Hepatocyte (in vitro differentiated cells): ENCODE data around the gene MICAL3. TPM values are rescaled to one million over a fixed set of nuclear protein-coding genes. Genes with fewer than 3 reads are reported as not detected.

Experiments used
- DNase-seq: peaks from one replicate; pipeline ENCODE4 v3.0.0-alpha.2; 2016; ENCODE audit warnings: low spot score
- H2AFZ ChIP-seq: fragments of 200-600 bp; sonication (generic); 2 replicates; pipeline ENCODE4 v1.6.0; 2016; ENCODE audit warnings: antibody characterized with exemption, mild to moderate bottlenecking
- H3K27ac ChIP-seq: fragments of 200-600 bp; sonication (generic); 2 replicates; pipeline ENCODE4 v1.5.1; 2016; ENCODE audit warnings: mild to moderate bottlenecking
- H3K27me3 ChIP-seq: fragments of 200-600 bp; sonication (generic); 2 replicates; pipeline ENCODE4 v1.6.1; 2016
- H3K36me3 ChIP-seq: fragments of 200-600 bp; sonication (generic); replicated peaks from 2 replicates; pipeline ENCODE4 v1.5.1; 2016; ENCODE audit warnings: low read depth; ENCODE audit not compliant: insufficient read depth
- H3K4me1 ChIP-seq: fragments of 200-600 bp; sonication (generic); 2 replicates; pipeline ENCODE4 v1.5.1; 2016; ENCODE audit warnings: mild to moderate bottlenecking, moderate library complexity; ENCODE audit not compliant: insufficient read depth
- H3K4me2 ChIP-seq: fragments of 200-600 bp; sonication (generic); 2 replicates; pipeline ENCODE4 v1.6.0; 2016
- H3K4me3 ChIP-seq: fragments of 200-600 bp; sonication (generic); 2 replicates; pipeline ENCODE4 v1.5.1; 2016; ENCODE audit warnings: mild to moderate bottlenecking
- H3K79me2 ChIP-seq: fragments of 200-600 bp; sonication (generic); 2 replicates; pipeline ENCODE4 v1.6.0; 2017; ENCODE audit warnings: mild to moderate bottlenecking
- H3K9me2 ChIP-seq: fragments of 200-600 bp; sonication (generic); replicated peaks from 2 replicates; pipeline ENCODE4 v1.6.0; 2017; ENCODE audit warnings: mild to moderate bottlenecking; ENCODE audit not compliant: insufficient read depth
- H3K9me3 ChIP-seq: fragments of 200-600 bp; sonication (generic); 2 replicates; pipeline ENCODE4 v1.5.1; 2016; ENCODE audit warnings: low read depth, mild to moderate bottlenecking
- H4K20me1 ChIP-seq: fragments of 200-600 bp; sonication (generic); 2 replicates; pipeline ENCODE4 v1.6.0; 2016; ENCODE audit warnings: mild to moderate bottlenecking; ENCODE audit not compliant: insufficient read depth, poor library complexity, severe bottlenecking
- EZH2 ChIP-seq: fragments of 200-600 bp; sonication (generic); IDR thresholded peaks from 2 replicates; pipeline ENCODE4 v1.6.1; 2016; ENCODE audit warnings: antibody characterized with exemption, mild to moderate bottlenecking, borderline replicate concordance
- EZH2phosphoT487 ChIP-seq: fragments of 200-600 bp; sonication (generic); IDR thresholded peaks from one replicate; pipeline ENCODE4 v1.6.1; 2018; ENCODE audit warnings: antibody characterized with exemption, mild to moderate bottlenecking, low read depth, moderate library complexity; ENCODE audit not compliant: unreplicated experiment, severe bottlenecking
- WGBS: methylation state at CpG from one replicate; pipeline ENCODE4 v1.1.6; 2016; ENCODE audit warnings: low lambda C conversion rate; ENCODE audit errors: missing lambda C conversion rate; 5-methylcytosine and 5-hydroxymethylcytosine counted together
- polyA plus RNA-seq: library from polyadenylated mRNA; unstranded; fragments of >200 nt; fragmentation: Nextera tagmentation; extraction: Ambion mirVana; gene quantifications from 2 replicates; pipeline ENCODE4 v1.2.1, GENCODE V29; 2016
- total RNA-seq: library from RNA; depleted of rRNA; stranded (reverse); fragments of >200 nt; gene quantifications from 2 replicates; pipeline ENCODE4 v1.2.3, GENCODE V29; 2014
- TF ChIP-seq, protein P1 (sequence below): fragments of 200-600 bp; sonication (generic); IDR thresholded peaks from 2 replicates; pipeline ENCODE4 v1.5.1; 2016; ENCODE audit warnings: antibody characterized with exemption, mild to moderate bottlenecking; ENCODE audit not compliant: poor library complexity

Gene MICAL3
- total and polyA plus RNA-seq, 2 experiments from 2014 or later = 4.6 to 22.7 TPM

DNA sequence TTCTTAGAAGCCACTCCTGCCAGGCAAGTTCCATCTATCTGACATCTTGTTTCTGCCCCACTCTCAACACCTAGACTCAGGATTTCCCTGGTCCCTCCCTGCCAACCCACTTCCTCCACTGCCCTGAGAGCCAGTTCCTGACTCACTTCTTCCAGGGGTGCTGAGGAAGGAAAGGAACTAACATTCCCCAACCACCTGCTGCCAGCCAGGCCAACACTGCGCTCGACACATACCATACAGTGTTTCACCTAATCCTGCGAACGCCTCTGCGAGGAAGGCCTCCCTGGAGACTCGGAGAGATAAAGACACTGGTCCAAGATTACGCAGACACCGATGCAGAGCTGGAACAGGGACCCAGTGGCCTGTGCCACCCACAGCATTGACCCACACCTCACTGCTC, 40.2 kb downstream of the MICAL3 start:
- H3K27me3 ChIP-seq = no peaks in the 10 kb centered on the region
- TF ChIP-seq EZH2 = no peak
- TF ChIP-seq EZH2phosphoT487 = no peak
- TF ChIP-seq, protein P1, sequence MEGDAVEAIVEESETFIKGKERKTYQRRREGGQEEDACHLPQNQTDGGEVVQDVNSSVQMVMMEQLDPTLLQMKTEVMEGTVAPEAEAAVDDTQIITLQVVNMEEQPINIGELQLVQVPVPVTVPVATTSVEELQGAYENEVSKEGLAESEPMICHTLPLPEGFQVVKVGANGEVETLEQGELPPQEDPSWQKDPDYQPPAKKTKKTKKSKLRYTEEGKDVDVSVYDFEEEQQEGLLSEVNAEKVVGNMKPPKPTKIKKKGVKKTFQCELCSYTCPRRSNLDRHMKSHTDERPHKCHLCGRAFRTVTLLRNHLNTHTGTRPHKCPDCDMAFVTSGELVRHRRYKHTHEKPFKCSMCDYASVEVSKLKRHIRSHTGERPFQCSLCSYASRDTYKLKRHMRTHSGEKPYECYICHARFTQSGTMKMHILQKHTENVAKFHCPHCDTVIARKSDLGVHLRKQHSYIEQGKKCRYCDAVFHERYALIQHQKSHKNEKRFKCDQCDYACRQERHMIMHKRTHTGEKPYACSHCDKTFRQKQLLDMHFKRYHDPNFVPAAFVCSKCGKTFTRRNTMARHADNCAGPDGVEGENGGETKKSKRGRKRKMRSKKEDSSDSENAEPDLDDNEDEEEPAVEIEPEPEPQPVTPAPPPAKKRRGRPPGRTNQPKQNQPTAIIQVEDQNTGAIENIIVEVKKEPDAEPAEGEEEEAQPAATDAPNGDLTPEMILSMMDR = no peak
- no peak overlapping the region for H3K27ac ChIP-seq
- H3K79me2 ChIP-seq = peaks cover 82% of the 10 kb centered on the region
- H3K9me3 ChIP-seq = no peaks in the 10 kb centered on the region
- no peak overlapping the region for H3K4me2 ChIP-seq
- no peak for DNase-seq
- H3K4me1 ChIP-seq = peaks cover 14% of the 10 kb centered on the region
- peaks cover 37% of the 10 kb centered on the region for H4K20me1 ChIP-seq
- no peak overlapping the region for H3K4me3 ChIP-seq
- no peaks in the 10 kb centered on the region for H3K9me2 ChIP-seq
- 83% methylated on average over 7 of the region's 8 CpGs for WGBS
- no peak overlapping the region for H2AFZ ChIP-seq
- H3K36me3 ChIP-seq = no peaks in the 10 kb centered on the region

DNA sequence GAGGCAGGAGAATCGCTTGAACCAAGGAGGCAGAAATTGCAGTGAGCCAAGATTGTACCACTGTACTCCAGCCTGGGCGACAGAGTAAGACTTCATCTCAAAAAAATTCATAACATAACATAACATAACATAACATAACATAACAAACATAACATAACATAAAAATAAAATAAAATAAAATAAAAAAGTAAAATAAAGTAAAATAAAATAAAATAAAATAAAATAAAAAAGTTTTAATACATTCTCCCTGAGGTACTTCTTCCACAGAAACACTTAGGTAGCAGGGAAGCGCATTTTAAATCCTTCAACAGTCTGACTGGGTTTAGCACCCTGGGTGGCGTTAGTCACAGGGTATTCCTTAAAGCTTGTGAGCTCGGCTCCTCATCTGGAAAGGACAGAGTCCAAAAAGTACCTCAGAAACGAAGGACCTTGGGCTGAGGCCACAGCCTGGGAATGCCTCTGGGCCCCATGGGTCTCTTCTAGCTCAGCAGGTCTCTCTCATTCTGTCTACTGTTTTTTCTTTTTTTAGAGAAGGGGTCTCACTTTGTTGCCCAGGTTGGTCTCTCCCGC, 41.7 kb downstream of the MICAL3 start:
- no peaks in the 10 kb centered on the region for H3K27me3 ChIP-seq
- TF ChIP-seq EZH2 (no peak), EZH2phosphoT487 (no peak)
- TF ChIP-seq, protein P1 = no peak
- H3K9me2 ChIP-seq = no peaks in the 10 kb centered on the region
- H3K27ac ChIP-seq = no peak overlapping the region
- no peak overlapping the region for H2AFZ ChIP-seq
- H3K79me2 ChIP-seq = peaks cover 82% of the 10 kb centered on the region
- 79% methylated on average over 7 of the region's 7 CpGs for WGBS
- no peaks in the 10 kb centered on the region for H3K9me3 ChIP-seq
- H4K20me1 ChIP-seq = peaks cover 46% of the 10 kb centered on the region
- no peak overlapping the region for H3K4me3 ChIP-seq
- H3K36me3 ChIP-seq = no peaks in the 10 kb centered on the region
- H3K4me1 ChIP-seq = peaks cover 14% of the 10 kb centered on the region
- DNase-seq = peak; percentile 39
- no peak overlapping the region for H3K4me2 ChIP-seq

DNA sequence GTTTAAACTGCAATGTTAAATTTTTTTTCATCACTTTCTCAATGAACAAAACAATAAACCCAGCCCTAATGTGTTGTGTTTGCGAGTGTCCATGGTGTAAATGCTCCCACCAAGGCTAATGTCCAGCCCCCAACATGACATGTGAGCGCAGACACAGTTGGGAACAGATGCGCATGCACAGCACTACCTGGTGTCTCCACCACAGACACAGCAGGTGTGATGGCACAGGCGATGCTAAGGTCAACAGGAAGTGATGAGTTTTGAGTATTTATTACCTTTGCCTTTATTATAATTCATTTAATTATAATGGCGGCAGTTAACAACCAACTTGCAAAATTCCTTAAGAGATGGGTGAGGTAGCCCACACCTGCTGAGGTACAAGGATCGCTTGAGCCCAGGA, 42.9 kb downstream of the MICAL3 start:
- Histone ChIP-seq H3K9me2 (no peaks in the 10 kb centered on the region), H3K4me3 (no peak overlapping the region), H3K4me1 (peaks cover 14% of the 10 kb centered on the region), H3K27ac (no peak overlapping the region), H3K9me3 (no peaks in the 10 kb centered on the region), H2AFZ (no peak overlapping the region), H3K27me3 (no peaks in the 10 kb centered on the region), H3K36me3 (no peaks in the 10 kb centered on the region), H3K79me2 (peaks cover 78% of the 10 kb centered on the region), H4K20me1 (peaks cover 48% of the 10 kb centered on the region), H3K4me2 (no peak overlapping the region)
- 89% methylated on average over 6 of the region's 6 CpGs for WGBS
- DNase-seq = no peak
- no peak for TF ChIP-seq EZH2
- no peak for TF ChIP-seq EZH2phosphoT487
- TF ChIP-seq, protein P1 = no peak
